Prostate gland (tissue), 2 donors: ENCODE data around the gene BOD1L1.

Experiments
- POLR2A ChIP-seq: fragments of 450-650 bp; IDR thresholded peaks from one replicate; pipeline ENCODE4 v1.6.1; 2016; ENCODE audit warnings: antibody characterized with exemption, mild to moderate bottlenecking
- TF ChIP-seq, protein P1 (sequence below), 4 experiments: fragments of 200-600 bp in 2 of 4; fragments of 450-650 bp in 2 of 4; sonication (generic) in 2 of 4; IDR thresholded peaks; 1 replicate in 3 of 4; 2 replicates in 1 of 4; pipeline ENCODE4 v1.5.1; 2016 to 2019; ENCODE audit warnings: antibody characterized with exemption in 4 of 4, mild to moderate bottlenecking in 2 of 4, moderate library complexity in 2 of 4

GRCh38 chr4:13546142-13546940 is 81.2 kb downstream of the BOD1L1 start:
- TF ChIP-seq POLR2A = no peak
- TF ChIP-seq, protein P1, sequence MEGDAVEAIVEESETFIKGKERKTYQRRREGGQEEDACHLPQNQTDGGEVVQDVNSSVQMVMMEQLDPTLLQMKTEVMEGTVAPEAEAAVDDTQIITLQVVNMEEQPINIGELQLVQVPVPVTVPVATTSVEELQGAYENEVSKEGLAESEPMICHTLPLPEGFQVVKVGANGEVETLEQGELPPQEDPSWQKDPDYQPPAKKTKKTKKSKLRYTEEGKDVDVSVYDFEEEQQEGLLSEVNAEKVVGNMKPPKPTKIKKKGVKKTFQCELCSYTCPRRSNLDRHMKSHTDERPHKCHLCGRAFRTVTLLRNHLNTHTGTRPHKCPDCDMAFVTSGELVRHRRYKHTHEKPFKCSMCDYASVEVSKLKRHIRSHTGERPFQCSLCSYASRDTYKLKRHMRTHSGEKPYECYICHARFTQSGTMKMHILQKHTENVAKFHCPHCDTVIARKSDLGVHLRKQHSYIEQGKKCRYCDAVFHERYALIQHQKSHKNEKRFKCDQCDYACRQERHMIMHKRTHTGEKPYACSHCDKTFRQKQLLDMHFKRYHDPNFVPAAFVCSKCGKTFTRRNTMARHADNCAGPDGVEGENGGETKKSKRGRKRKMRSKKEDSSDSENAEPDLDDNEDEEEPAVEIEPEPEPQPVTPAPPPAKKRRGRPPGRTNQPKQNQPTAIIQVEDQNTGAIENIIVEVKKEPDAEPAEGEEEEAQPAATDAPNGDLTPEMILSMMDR (IDR thresholded peaks at IDR 0.05) = no peak
